Measurements from ENCODE around the gene NUP188. TPM values are rescaled to one million over a fixed set of nuclear protein-coding genes. Genes with fewer than 3 reads are reported as not detected.
"Not testable (repeated sequence)": the region's sequence is repeated elsewhere in the genome, so short reads cannot be mapped to it uniquely, and the experiment has no call there.

NUP188 gene
- total and polyA plus RNA-seq, 4 donors, result 4.9 to 44.5 (median 25.8) TPM

DNA sequence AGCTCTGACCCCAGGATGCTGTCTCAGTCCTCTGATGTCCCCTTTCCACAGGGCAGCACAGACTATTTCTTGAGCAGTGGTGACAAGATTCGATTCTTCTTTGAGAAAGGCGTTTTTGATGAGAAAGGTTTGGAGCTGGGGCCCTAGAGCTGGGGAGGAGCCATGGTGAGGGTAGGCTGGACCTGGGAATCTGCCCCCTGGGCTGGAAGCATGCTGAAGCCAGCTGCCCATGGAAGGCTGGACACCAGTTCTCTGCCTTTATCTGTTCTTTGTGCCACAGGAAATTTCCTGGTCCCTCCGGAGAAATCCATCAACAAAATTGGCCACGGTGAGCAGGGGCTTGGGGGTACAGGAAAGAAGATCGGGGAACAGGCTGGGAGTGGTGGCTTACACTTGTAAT lies 13.8 kb upstream of the NUP188 start:
- Histone ChIP-seq H3K27me3 (ENCODE audit: control insufficient read depth in 1 of 2, insufficient read depth in 2 of 2, low read length in 1 of 2) (no peaks in the 10 kb centered on the region), H3K4me1 (ENCODE audit: control insufficient read depth in 1 of 2, insufficient read depth in 2 of 2, low read length in 2 of 2) (no peaks in the 10 kb centered on the region), H3K27ac (ENCODE audit: low read depth in 1 of 2, low read length in 2 of 2) (no peak overlapping the region), H3K36me3 (ENCODE audit: control insufficient read depth in 1 of 2, insufficient read depth in 2 of 2, low read length in 1 of 2) (no peaks in the 10 kb centered on the region), H3K9me3 (ENCODE audit: control insufficient read depth, low read length) (no peaks in the 10 kb centered on the region), H3K4me3 (ENCODE audit: low read length in 2 of 2) (no peak overlapping the region)
- intact Hi-C loops (cut with DNase I), result no loop called here
- 82 to 89% methylated on average over 5 of the region's 5 CpGs for WGBS, 2 donors
- ATAC-seq (ENCODE audit: low FRiP score) (no peak), DNase-seq (peak; percentile 7 to 9)

DNA sequence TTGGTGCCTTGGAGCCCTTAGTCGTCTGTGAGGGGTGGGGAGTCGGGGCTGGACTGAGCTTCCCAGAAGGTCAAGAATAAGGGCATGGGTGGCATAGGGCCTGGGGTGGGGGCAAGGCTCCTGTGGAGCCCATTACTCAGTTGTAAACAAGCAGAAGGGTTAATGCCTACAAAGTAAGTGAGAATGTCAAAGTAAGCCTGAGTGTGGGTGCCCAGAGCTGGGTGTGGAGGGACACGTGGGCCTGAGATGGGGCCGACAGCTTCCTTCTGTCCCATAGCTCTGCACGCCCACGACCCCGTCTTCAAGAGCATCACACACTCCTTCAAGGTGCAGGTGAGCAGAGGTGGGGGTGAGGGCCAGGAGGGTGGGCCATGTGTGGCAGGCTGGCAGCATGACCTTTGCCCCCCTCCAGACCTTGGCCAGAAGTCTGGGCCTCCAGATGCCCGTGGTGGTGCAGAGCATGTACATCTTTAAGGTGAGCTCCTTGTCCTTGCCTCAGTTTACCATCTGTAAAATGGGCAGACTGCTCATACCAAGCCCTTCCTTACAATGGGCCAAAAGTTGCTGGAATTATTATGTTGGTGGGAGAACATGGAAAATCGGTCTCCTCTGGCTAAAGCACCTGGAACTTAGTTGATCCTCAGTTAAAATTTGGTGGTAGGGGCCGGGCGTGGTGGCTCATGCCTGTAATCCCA lies 11.2 kb upstream of the NUP188 start:
- H3K27me3 ChIP-seq (ENCODE audit: control insufficient read depth in 1 of 2, insufficient read depth in 2 of 2, low read length in 1 of 2), result no peaks in the 10 kb centered on the region
- 84 to 90% methylated on average over 11 of the region's 11 CpGs for WGBS, 2 donors
- intact Hi-C loops (cut with DNase I), result no loop called here
- DNase-seq, result peak; percentile 34 to 50
- H3K9me3 ChIP-seq (ENCODE audit: control insufficient read depth, low read length), result no peaks in the 10 kb centered on the region
- no peak overlapping the region for H3K4me3 ChIP-seq (ENCODE audit: low read length in 2 of 2)
- H3K4me1 ChIP-seq (ENCODE audit: control insufficient read depth in 1 of 2, insufficient read depth in 2 of 2, low read length in 2 of 2), result no peaks in the 10 kb centered on the region
- no peak overlapping the region for H3K27ac ChIP-seq (ENCODE audit: low read depth in 1 of 2, low read length in 2 of 2)
- no peaks in the 10 kb centered on the region for H3K36me3 ChIP-seq (ENCODE audit: control insufficient read depth in 1 of 2, insufficient read depth in 2 of 2, low read length in 1 of 2)
- ATAC-seq (ENCODE audit: low FRiP score), result no peak

DNA sequence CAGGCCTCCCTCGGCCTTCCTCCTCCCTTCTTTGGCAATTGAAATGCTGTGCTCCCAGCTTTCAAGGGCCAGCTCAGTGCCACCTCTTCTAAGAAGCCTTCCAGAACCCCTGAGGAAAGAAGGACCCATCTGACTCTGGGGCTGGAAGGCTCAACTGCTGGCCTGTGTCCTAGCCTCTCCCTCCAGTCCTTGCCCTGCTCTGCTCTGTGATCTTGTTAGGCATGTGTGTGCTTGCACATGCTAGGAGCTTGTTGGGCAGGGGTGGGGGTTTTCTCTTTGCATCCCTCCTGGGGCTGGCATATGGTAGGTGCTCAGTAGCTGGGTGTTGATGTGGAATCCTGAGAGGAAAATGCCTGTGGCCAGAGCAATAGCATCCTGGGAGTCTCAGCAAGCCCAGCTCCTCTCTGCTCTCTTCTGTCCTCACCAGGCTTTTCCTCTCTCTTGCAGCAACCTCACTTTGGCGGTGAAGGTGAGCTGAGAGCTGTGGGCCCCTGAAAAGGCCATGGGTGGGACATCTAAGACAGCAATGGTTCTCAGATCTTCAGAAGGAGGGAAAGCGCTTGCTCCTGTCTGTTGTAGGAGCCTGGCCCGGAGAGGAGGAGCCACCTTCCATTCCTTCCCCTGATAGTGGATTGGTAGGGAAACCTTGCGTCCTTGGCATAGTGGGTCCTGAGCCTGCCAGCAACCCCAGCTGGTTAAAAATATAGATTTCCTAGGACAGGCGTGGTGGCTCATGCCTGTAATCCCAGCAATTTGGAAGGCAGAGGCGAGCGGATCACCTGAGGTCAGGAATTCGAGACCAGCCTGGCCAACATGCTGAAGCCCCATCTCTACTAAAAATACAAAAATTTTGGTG lies 10.0 kb upstream of the NUP188 start:
- H3K4me1 ChIP-seq (ENCODE audit: control insufficient read depth in 1 of 2, insufficient read depth in 2 of 2, low read length in 2 of 2), result no peaks in the 10 kb centered on the region
- no peak overlapping the region for H3K4me3 ChIP-seq (ENCODE audit: low read length in 2 of 2)
- no peak overlapping the region for H3K27ac ChIP-seq (ENCODE audit: low read depth in 1 of 2, low read length in 2 of 2)
- H3K9me3 ChIP-seq (ENCODE audit: control insufficient read depth, low read length), result no peaks in the 10 kb centered on the region
- ATAC-seq (ENCODE audit: low FRiP score) (no peak), DNase-seq (peak; percentile 17 to 58)
- H3K27me3 ChIP-seq (ENCODE audit: control insufficient read depth in 1 of 2, insufficient read depth in 2 of 2, low read length in 1 of 2), result no peaks in the 10 kb centered on the region
- H3K36me3 ChIP-seq (ENCODE audit: control insufficient read depth in 1 of 2, insufficient read depth in 2 of 2, low read length in 1 of 2), result no peaks in the 10 kb centered on the region
- intact Hi-C loops (cut with DNase I), result no loop called here
- 86 to 88% methylated on average over 9 of the region's 9 CpGs for WGBS, 2 donors

DNA sequence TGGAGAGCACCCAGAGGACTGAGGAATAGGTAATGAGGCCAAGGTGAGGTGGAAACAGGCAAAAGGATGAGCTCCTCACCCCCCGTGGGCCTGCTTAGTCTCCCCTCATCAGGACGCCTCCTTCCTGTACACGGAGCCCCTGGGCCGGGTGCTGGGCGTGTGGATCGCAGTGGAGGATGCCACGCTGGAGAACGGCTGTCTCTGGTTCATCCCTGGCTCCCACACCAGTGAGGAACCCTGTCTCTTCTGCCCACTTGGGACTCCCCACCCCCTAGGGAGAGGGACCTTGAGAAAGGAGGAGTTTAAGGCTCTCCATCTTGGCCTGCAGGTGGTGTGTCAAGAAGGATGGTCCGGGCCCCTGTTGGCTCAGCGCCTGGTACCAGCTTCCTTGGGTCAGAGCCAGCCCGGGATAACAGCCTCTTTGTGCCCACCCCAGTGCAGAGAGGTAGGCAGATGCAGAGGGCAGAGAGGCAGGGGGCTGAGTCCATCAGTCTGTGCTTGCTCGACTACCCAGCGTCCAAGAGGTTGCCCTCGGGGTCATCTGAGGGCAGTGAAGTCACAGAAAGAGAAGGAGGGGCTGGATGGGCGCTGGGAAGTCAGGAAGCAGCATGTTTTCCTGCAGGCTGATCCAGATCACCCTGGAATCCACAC lies 7.1 kb upstream of the NUP188 start:
- DNase-seq (peak; percentile 37 to 73), ATAC-seq (ENCODE audit: low FRiP score) (peak; percentile 28)
- H3K4me1 ChIP-seq (ENCODE audit: control insufficient read depth in 1 of 2, insufficient read depth in 2 of 2, low read length in 2 of 2), result no peaks in the 10 kb centered on the region
- no peaks in the 10 kb centered on the region for H3K9me3 ChIP-seq (ENCODE audit: control insufficient read depth, low read length)
- no peaks in the 10 kb centered on the region for H3K36me3 ChIP-seq (ENCODE audit: control insufficient read depth in 1 of 2, insufficient read depth in 2 of 2, low read length in 1 of 2)
- H3K27ac ChIP-seq (ENCODE audit: low read depth in 1 of 2, low read length in 2 of 2), result no peak overlapping the region
- WGBS, 2 donors, result 60 to 66% methylated on average over 15 of the region's 15 CpGs
- intact Hi-C loops (cut with DNase I), result no loop called here
- no peaks in the 10 kb centered on the region for H3K27me3 ChIP-seq (ENCODE audit: control insufficient read depth in 1 of 2, insufficient read depth in 2 of 2, low read length in 1 of 2)
- H3K4me3 ChIP-seq (ENCODE audit: low read length in 2 of 2), result no peak overlapping the region

DNA sequence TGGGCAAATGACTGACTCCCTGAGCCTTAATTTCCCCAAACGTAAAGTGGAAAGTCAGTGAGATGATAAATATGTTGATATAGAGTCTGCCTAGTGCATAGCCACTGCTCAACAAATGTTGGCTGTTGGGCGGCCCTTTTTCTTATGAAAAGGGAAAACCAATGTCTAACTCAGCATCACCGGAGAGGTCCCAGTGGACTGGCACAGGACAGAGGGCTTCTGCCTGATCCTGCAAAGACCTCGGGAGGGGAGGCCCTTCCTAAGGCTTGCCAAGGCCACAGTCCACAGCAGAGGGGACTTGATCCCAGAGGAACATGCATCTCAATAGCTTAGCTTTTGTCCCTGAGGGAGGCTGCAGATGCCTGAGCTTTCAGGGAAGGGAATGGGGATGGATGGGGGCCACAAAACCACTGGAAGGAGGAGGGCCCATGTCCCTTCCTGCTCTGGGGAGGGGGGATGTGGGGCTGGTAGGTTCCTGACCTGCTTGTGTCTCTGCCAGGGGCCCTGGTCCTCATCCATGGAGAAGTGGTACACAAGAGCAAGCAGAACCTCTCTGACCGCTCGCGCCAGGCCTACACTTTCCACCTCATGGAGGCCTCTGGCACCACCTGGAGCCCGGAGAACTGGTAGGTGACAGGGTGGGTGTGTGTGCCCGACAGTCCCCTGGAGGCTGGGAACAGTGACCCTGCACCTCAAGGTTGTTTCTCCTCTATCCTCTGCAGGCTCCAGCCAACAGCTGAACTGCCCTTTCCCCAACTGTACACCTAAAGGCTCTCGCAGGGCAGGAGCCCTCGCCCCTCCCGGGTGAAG lies 6.3 kb upstream of the NUP188 start:
- H3K27ac ChIP-seq (ENCODE audit: low read depth in 1 of 2, low read length in 2 of 2), result no peak overlapping the region
- no peak overlapping the region for H3K4me3 ChIP-seq (ENCODE audit: low read length in 2 of 2)
- H3K4me1 ChIP-seq (ENCODE audit: control insufficient read depth in 1 of 2, insufficient read depth in 2 of 2, low read length in 2 of 2), result no peaks in the 10 kb centered on the region
- no peaks in the 10 kb centered on the region for H3K9me3 ChIP-seq (ENCODE audit: control insufficient read depth, low read length)
- H3K36me3 ChIP-seq (ENCODE audit: control insufficient read depth in 1 of 2, insufficient read depth in 2 of 2, low read length in 1 of 2), result no peaks in the 10 kb centered on the region
- intact Hi-C loops (cut with DNase I), result no loop called here
- H3K27me3 ChIP-seq (ENCODE audit: control insufficient read depth in 1 of 2, insufficient read depth in 2 of 2, low read length in 1 of 2), result no peaks in the 10 kb centered on the region
- ATAC-seq (ENCODE audit: low FRiP score) (peak; percentile 17), DNase-seq (peak in 1 of 2 donors; percentile 66)
- WGBS, 2 donors, result 82 to 83% methylated on average over 12 of the region's 12 CpGs

DNA sequence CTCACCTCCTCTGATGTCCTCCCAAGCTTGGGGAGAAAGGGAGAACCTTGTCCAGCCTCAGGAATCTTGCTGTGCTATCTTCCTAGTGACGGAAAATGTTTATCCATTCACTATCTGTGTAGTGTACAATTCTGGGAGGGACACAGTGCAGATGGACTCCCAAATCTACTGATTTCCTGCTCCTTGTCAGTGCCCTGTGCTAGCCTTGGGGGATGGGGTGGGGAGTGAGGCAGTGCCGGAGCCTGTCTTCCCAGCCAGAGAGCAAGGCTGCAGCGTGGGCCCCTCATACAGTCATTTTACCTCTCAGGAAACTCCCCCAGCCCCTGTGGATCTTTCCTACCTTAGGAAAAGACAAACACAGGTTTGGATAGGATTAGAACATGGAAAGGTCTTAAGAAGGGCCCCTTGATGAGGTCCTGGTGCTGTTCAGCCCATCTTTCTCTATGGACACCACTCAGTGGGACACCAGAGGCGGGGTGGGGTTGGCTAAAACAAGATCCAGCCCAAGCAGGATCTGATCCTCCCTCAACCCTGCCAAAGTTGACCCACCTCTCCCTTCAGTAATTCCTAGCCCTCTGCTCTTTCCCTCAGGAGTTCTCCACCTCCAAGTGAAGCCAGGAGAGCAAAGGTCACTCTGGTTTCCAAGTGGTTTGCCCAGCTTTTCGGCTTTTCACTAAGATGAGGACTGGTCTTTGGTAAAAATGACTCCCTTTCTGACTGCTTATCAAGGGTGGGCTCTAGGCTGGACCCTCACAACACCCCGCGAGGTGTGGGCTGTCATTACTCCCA lies 3.5 kb upstream of the NUP188 start:
- no peak for ATAC-seq (ENCODE audit: low FRiP score)
- no peaks in the 10 kb centered on the region for H3K27me3 ChIP-seq (ENCODE audit: control insufficient read depth in 1 of 2, insufficient read depth in 2 of 2, low read length in 1 of 2)
- no peak overlapping the region for H3K4me3 ChIP-seq (ENCODE audit: low read length in 2 of 2)
- DNase-seq, result peak in 1 of 2 donors; percentile 42
- intact Hi-C loops (cut with DNase I), result no loop called here
- no peaks in the 10 kb centered on the region for H3K9me3 ChIP-seq (ENCODE audit: control insufficient read depth, low read length)
- H3K4me1 ChIP-seq (ENCODE audit: control insufficient read depth in 1 of 2, insufficient read depth in 2 of 2, low read length in 2 of 2), result no peaks in the 10 kb centered on the region
- H3K27ac ChIP-seq (ENCODE audit: low read depth in 1 of 2, low read length in 2 of 2), result no peak overlapping the region
- H3K36me3 ChIP-seq (ENCODE audit: control insufficient read depth in 1 of 2, insufficient read depth in 2 of 2, low read length in 1 of 2), result no peaks in the 10 kb centered on the region
- WGBS, 2 donors, result 93 to 94% methylated on average over 7 of the region's 7 CpGs

DNA sequence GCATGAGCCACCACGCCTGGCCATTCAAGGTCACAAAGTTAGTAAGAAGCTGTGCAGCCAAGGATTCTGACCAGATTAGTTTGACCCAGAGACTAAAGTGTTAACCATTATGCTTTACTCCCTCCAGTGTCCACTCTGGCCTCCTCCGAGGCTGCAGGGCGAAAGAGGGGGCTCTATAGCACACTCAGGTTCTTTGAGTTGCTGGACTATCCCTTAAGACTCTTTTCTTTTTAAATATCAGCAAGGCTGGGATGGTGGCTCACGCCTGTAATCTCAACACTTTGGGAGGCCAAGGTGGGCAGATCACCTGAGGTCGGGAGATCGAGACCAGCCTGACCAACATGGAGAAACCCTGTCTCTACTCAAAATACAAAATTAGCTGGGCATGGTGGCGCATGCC lies 2.5 kb upstream of the NUP188 start:
- not testable (repeated sequence) for H3K9me3 ChIP-seq (ENCODE audit: control insufficient read depth, low read length); H3K36me3 ChIP-seq (ENCODE audit: control insufficient read depth in 1 of 2, insufficient read depth in 2 of 2, low read length in 1 of 2); H3K4me1 ChIP-seq (ENCODE audit: control insufficient read depth in 1 of 2, insufficient read depth in 2 of 2, low read length in 2 of 2); ATAC-seq (ENCODE audit: low FRiP score); H3K4me3 ChIP-seq (ENCODE audit: low read length in 2 of 2); H3K27ac ChIP-seq (ENCODE audit: low read depth in 1 of 2, low read length in 2 of 2); H3K27me3 ChIP-seq (ENCODE audit: control insufficient read depth in 1 of 2, insufficient read depth in 2 of 2, low read length in 1 of 2)
- DNase-seq, result peak in 1 of 2 donors; percentile 47
- WGBS, 2 donors, result 90% methylated on average over 7 of the region's 7 CpGs
- intact Hi-C loops (cut with DNase I), result loop anchor here in 1 of 2 donors (5.0 kb wide), 2 partner anchors 62 to 92 kb away; partner anchors contain the start of gene MIGA2

Measured in aorta (tissue), 5 donors.